Tibial artery (tissue), 4 donors: ENCODE data around the gene KCNJ6.
A peak's percentile ranks its signal among the peaks of the same experiment; 100 is the strongest.

Experiments
- DNase-seq, 2 donors: peaks; one replicate each; pipeline ENCODE4 v3.0.0-alpha.2; 2019
- H3K27ac ChIP-seq, 2 donors: fragments of 200-600 bp; sonication (generic) in 1 of 2; 1 replicate in 1 of 2; 2 replicates in 1 of 2; pipeline ENCODE4 v1.5.1; 2018 to 2019; ENCODE audit warnings: mild to moderate bottlenecking in 1 of 2
- H3K27me3 ChIP-seq, 2 donors: fragments of 200-600 bp; sonication (generic) in 1 of 2; one replicate each; pipeline versions ENCODE4 v1.5.1 to v1.6.0; 2016 to 2019
- H3K36me3 ChIP-seq, 3 donors: fragments of 200-600 bp; sonication (generic) in 2 of 3; one replicate each; pipeline ENCODE4 v1.5.1; 2016 to 2019; ENCODE audit warnings: mild to moderate bottlenecking in 2 of 3
- H3K4me1 ChIP-seq, 4 donors: fragments of 200-600 bp; sonication (generic) in 2 of 4; 1 replicate in 3 of 4; 2 replicates in 1 of 4; pipeline ENCODE4 v1.5.1; 2016 to 2019
- H3K4me3 ChIP-seq, 2 donors: fragments of 200-600 bp; sonication (generic) in 1 of 2; 1 replicate in 1 of 2; 2 replicates in 1 of 2; pipeline ENCODE4 v1.5.1; 2018 to 2019; ENCODE audit warnings: mild to moderate bottlenecking in 2 of 2
- H3K9me3 ChIP-seq, 3 donors: fragments of 200-600 bp; sonication (generic) in 1 of 3; one replicate each; pipeline ENCODE4 v1.5.1; 2016 to 2019
- intact Hi-C: fragments of 100-400 bp; cut with DNase I; formaldehyde crosslinking; loops from one replicate; pipeline ENCODE4 v1.15.0; 2023; ENCODE audit warnings: low total_unique reads
- TF ChIP-seq, protein P1 (sequence below), 2 experiments: fragments of 200-600 bp in 1 of 2; fragments of 450-650 bp in 1 of 2; IDR thresholded peaks; one replicate each; pipeline ENCODE4 v1.5.1; 2017 to 2019; ENCODE audit warnings: antibody characterized with exemption in 2 of 2, mild to moderate bottlenecking in 1 of 2, moderate library complexity in 1 of 2

The KCNJ6 gene

DNA sequence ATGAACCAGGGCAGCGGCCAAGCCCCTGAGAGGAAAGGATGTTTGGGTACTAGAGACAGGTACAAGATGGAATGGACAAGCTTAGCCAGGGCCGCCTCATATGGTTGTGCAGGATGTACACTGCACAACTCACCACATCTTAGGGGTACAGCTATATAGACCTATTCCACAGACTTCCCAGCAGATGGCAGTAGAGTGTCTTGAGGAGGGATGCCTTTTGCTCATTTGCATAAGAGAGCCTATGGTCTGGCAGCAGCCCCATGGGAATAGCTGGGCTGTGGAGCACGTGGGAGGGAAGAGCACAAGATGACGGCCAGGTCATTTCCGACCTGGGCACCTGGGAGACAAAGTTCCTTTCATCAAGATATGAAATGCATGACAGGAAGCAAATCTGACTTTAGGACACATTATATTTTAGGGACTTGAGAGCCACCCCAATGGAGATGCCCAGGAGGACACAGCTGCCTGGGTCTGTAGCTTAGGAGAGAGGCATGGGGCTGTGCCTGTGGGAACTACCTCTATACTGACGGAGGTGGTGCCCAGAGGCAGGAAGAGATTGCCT is 215.5 kb downstream of the KCNJ6 start:
- DNase-seq: no peak
- Histone ChIP-seq H3K9me3 (no peaks in the 10 kb centered on the region), H3K27me3 (no peaks in the 10 kb centered on the region), H3K27ac (no peak overlapping the region), H3K4me3 (no peak overlapping the region), H3K4me1 (peaks cover 0 to 2% (median 0%) of the 10 kb centered on the region in 4 donors), H3K36me3 (no peaks in the 10 kb centered on the region)
- intact Hi-C loops: no loop called here
- TF ChIP-seq, protein P1, sequence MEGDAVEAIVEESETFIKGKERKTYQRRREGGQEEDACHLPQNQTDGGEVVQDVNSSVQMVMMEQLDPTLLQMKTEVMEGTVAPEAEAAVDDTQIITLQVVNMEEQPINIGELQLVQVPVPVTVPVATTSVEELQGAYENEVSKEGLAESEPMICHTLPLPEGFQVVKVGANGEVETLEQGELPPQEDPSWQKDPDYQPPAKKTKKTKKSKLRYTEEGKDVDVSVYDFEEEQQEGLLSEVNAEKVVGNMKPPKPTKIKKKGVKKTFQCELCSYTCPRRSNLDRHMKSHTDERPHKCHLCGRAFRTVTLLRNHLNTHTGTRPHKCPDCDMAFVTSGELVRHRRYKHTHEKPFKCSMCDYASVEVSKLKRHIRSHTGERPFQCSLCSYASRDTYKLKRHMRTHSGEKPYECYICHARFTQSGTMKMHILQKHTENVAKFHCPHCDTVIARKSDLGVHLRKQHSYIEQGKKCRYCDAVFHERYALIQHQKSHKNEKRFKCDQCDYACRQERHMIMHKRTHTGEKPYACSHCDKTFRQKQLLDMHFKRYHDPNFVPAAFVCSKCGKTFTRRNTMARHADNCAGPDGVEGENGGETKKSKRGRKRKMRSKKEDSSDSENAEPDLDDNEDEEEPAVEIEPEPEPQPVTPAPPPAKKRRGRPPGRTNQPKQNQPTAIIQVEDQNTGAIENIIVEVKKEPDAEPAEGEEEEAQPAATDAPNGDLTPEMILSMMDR (IDR thresholded peaks at IDR 0.05): peak; percentile 50 to 63

DNA sequence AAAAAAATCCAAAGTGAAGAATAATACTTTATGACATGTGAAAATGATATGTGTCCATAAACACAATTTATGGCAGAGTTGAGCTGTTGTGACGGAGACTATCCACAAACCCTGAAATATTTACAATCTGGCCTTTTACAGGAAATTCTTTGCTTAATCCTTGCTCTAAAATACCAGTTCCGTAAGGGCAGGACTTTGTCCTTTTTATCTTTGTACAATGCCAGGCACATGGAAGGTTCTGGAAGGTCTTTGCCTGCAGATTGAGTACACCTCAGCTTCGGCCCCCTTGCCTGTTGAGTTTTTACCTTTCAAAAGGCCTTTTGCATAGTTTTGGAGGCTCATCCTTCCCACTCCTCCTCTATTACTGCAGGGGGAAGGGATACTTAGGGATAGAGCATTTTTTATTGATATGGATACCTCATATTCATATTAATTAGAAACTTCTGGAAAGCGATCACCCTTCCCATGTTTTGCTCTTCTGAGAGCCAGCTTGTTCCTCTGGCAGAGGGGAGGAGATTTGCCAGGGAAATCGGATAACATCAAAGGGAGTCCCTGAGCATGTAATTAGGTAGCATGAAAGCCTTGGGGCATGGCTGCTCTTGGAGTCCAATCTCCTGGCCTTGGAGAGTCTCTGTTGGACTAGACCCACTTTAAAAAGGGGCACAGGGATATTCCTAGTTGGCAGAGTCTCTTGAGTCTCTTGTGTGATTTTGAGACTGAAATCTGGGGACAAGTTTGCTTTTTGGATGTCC is 217.1 kb downstream of the KCNJ6 start:
- Histone ChIP-seq H3K27ac (no peak overlapping the region), H3K27me3 (no peaks in the 10 kb centered on the region), H3K9me3 (no peaks in the 10 kb centered on the region), H3K4me3 (no peak overlapping the region), H3K4me1 (peaks cover 0 to 17% (median 6%) of the 10 kb centered on the region in 4 donors), H3K36me3 (no peaks in the 10 kb centered on the region)
- TF ChIP-seq, protein P1 (IDR thresholded peaks at IDR 0.05): no peak
- intact Hi-C loops: no loop called here
- DNase-seq: no peak

DNA sequence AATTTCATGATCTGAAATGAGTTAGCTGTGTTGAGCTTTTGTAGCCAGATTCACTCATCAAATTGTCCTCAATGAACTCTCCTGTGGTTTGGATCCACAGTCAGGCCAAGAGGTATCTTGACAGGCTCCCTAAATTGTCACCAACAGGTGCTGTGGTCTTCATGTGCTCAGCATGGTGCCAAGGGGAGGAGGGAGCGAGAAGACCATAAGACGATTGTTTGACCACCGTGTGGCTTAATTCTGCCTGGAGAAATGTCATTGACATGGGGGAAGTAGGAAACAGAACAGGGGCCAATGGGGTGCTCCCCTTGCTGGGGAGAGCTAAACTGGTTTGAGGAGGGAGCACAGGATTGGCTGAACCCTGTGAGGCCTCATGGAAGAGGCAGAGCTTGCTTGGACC is 219.3 kb downstream of the KCNJ6 start:
- TF ChIP-seq, protein P1 (IDR thresholded peaks at IDR 0.05): no peak
- intact Hi-C loops: no loop called here
- H3K27ac ChIP-seq: no peak overlapping the region
- no peaks in the 10 kb centered on the region for H3K27me3 ChIP-seq
- H3K36me3 ChIP-seq: no peaks in the 10 kb centered on the region
- no peak for DNase-seq
- peaks cover 0 to 18% (median 6%) of the 10 kb centered on the region in 4 donors for H3K4me1 ChIP-seq
- no peak overlapping the region for H3K4me3 ChIP-seq
- no peaks in the 10 kb centered on the region for H3K9me3 ChIP-seq

DNA sequence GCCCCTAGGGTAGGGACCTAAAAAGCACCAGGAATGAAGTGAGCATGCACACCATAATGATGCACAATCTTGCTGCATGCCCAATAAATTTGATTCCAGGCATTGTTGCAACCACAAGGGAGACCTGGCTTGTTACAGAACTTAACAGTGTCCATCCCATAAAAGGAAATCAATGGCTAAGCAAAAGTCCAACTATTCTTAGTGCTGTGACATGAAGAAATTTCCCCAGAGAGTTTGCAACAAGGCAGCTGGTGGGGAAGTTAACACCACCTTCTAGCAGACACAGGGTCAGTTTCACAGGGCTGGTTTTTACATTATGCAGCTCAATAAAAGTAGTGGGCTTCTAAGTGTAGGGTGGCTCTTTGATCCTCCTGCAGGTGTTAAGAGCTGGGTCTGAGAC is 221.1 kb downstream of the KCNJ6 start:
- DNase-seq: no peak
- Histone ChIP-seq H3K4me1 (peaks cover 0 to 18% (median 6%) of the 10 kb centered on the region in 4 donors), H3K27ac (peak overlapping the region; percentile 49 to 59), H3K9me3 (no peaks in the 10 kb centered on the region), H3K27me3 (no peaks in the 10 kb centered on the region), H3K36me3 (no peaks in the 10 kb centered on the region), H3K4me3 (no peak overlapping the region)
- intact Hi-C loops: no loop called here
- TF ChIP-seq, protein P1 (IDR thresholded peaks at IDR 0.05): no peak

DNA sequence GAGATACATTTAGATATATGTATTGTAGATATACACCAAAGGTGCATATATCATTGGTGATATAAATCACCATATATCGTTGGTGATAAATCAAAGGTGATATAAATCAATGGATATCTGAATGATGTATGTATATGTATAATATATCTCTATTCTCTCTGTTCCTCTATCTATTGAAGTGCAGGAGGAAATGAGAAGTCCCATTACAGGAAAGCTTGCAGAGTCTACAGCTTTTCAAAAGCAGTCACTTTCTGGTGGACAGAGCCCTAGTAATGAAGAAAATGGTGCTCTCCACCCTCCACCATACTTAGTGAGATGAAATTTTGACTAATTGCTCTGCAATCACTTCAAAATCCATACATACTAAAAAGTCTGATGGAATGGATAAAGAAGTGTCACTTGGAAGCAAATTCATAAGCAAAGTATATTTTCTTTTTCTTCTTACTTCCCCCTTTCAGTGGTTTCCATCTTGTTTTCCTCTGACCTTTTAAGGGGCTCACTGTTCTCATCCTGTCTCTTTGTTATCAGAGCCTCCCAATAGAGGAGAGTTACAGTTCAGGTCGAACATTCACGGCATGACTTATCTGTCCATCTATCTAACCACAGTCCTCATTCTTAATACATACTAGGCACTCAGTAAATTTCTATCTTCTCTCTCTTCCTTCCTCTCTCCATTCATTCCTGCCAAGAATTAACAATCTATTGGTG is 227.2 kb downstream of the KCNJ6 start:
- no peaks in the 10 kb centered on the region for H3K4me1 ChIP-seq
- TF ChIP-seq, protein P1 (IDR thresholded peaks at IDR 0.05): no peak
- H3K27me3 ChIP-seq: no peaks in the 10 kb centered on the region
- intact Hi-C loops: no loop called here
- no peak for DNase-seq
- H3K36me3 ChIP-seq: no peaks in the 10 kb centered on the region
- H3K27ac ChIP-seq: no peak overlapping the region
- H3K4me3 ChIP-seq: no peak overlapping the region
- H3K9me3 ChIP-seq: no peaks in the 10 kb centered on the region
